ENCODE results near the gene RAB3GAP1. TPM values are rescaled to one million over a fixed set of nuclear protein-coding genes. Genes with fewer than 3 reads are reported as not detected.
"Not testable (repeated sequence)": the region's sequence is repeated elsewhere in the genome, so short reads cannot be mapped to it uniquely, and the experiment has no call there.

RAB3GAP1 gene
- total RNA-seq, 1 experiment from 2014 or later = 84.6 TPM

GRCh38 chr2:135099802-135100483 is 47.9 kb downstream of the RAB3GAP1 start:
- DNase-seq = no peak
- H3K9me2 ChIP-seq (replicated peaks; ENCODE audit: insufficient read depth, low read length) = no peaks in the 10 kb centered on the region
- H2AFZ ChIP-seq (ENCODE audit: low read length) = no peak overlapping the region
- no peak overlapping the region for H3K27ac ChIP-seq (ENCODE audit: low read length)
- H3K36me3 ChIP-seq (ENCODE audit: insufficient read depth, low read length) = peaks cover 52% of the 10 kb centered on the region
- H3K4me2 ChIP-seq (ENCODE audit: low read depth, low read length, poor library complexity, severe bottlenecking) = no peak overlapping the region
- no peak overlapping the region for H3K4me3 ChIP-seq (ENCODE audit: low read length)
- no peaks in the 10 kb centered on the region for H3K4me1 ChIP-seq (ENCODE audit: low read length)
- peaks cover 7% of the 10 kb centered on the region; the same call in 1 of the 2 replicates for H3K9me3 ChIP-seq (ENCODE audit: low read length)
- H3K9ac ChIP-seq (ENCODE audit: low read length) = no peak overlapping the region
- peaks cover 75% of the 10 kb centered on the region for H3K79me2 ChIP-seq (ENCODE audit: low read length)
- H3K27me3 ChIP-seq (ENCODE audit: low read length) = no peaks in the 10 kb centered on the region
- no peaks in the 10 kb centered on the region for H4K20me1 ChIP-seq (ENCODE audit: insufficient read depth, low read depth, low read length)

GRCh38 chr2:135103843-135104242 is 51.8 kb downstream of the RAB3GAP1 start:
- H3K9me3 ChIP-seq (ENCODE audit: low read length) = peaks cover 7% of the 10 kb centered on the region; the same call in 1 of the 2 replicates
- H3K4me1 ChIP-seq (ENCODE audit: low read length) = peaks cover 5% of the 10 kb centered on the region; the same call in 1 of the 2 replicates
- H3K27me3 ChIP-seq (ENCODE audit: low read length) = no peaks in the 10 kb centered on the region
- peaks cover 55% of the 10 kb centered on the region for H3K79me2 ChIP-seq (ENCODE audit: low read length)
- no peak overlapping the region for H2AFZ ChIP-seq (ENCODE audit: low read length)
- no peak overlapping the region for H3K4me2 ChIP-seq (ENCODE audit: low read depth, low read length, poor library complexity, severe bottlenecking)
- no peaks in the 10 kb centered on the region for H3K9me2 ChIP-seq (replicated peaks; ENCODE audit: insufficient read depth, low read length)
- no peak overlapping the region for H3K4me3 ChIP-seq (ENCODE audit: low read length)
- no peak overlapping the region for H3K9ac ChIP-seq (ENCODE audit: low read length)
- no peak overlapping the region for H3K27ac ChIP-seq (ENCODE audit: low read length)
- H3K36me3 ChIP-seq (ENCODE audit: insufficient read depth, low read length) = peaks cover 39% of the 10 kb centered on the region
- DNase-seq = no peak
- no peaks in the 10 kb centered on the region for H4K20me1 ChIP-seq (ENCODE audit: insufficient read depth, low read depth, low read length)

GRCh38 chr2:135105513-135106316 is 53.6 kb downstream of the RAB3GAP1 start:
- not testable (repeated sequence) for H3K9ac ChIP-seq (ENCODE audit: low read length); H3K4me1 ChIP-seq (ENCODE audit: low read length); H3K4me2 ChIP-seq (ENCODE audit: low read depth, low read length, poor library complexity, severe bottlenecking); H3K27ac ChIP-seq (ENCODE audit: low read length); H3K9me3 ChIP-seq (ENCODE audit: low read length); H3K27me3 ChIP-seq (ENCODE audit: low read length); H4K20me1 ChIP-seq (ENCODE audit: insufficient read depth, low read depth, low read length); H2AFZ ChIP-seq (ENCODE audit: low read length); DNase-seq; H3K4me3 ChIP-seq (ENCODE audit: low read length); H3K9me2 ChIP-seq (replicated peaks; ENCODE audit: insufficient read depth, low read length)
- Histone ChIP-seq H3K79me2 (ENCODE audit: low read length) (peaks cover 50% of the 10 kb centered on the region), H3K36me3 (ENCODE audit: insufficient read depth, low read length) (peaks cover 29% of the 10 kb centered on the region)

GRCh38 chr2:135113322-135113721 is 61.2 kb downstream of the RAB3GAP1 start:
- H3K9me3 ChIP-seq (ENCODE audit: low read length) = no peaks in the 10 kb centered on the region
- no peak overlapping the region for H3K9ac ChIP-seq (ENCODE audit: low read length)
- no peaks in the 10 kb centered on the region for H3K27me3 ChIP-seq (ENCODE audit: low read length)
- DNase-seq = no peak
- no peak overlapping the region for H3K4me3 ChIP-seq (ENCODE audit: low read length)
- no peak overlapping the region for H3K4me2 ChIP-seq (ENCODE audit: low read depth, low read length, poor library complexity, severe bottlenecking)
- peaks cover 10% of the 10 kb centered on the region; the same call in 1 of the 2 replicates for H3K4me1 ChIP-seq (ENCODE audit: low read length)
- no peak overlapping the region for H3K27ac ChIP-seq (ENCODE audit: low read length)
- H2AFZ ChIP-seq (ENCODE audit: low read length) = no peak overlapping the region
- H3K36me3 ChIP-seq (ENCODE audit: insufficient read depth, low read length) = peaks cover 9% of the 10 kb centered on the region; the same call in 1 of the 2 replicates
- no peaks in the 10 kb centered on the region for H3K9me2 ChIP-seq (replicated peaks; ENCODE audit: insufficient read depth, low read length)
- peaks cover 35% of the 10 kb centered on the region for H3K79me2 ChIP-seq (ENCODE audit: low read length)
- no peaks in the 10 kb centered on the region for H4K20me1 ChIP-seq (ENCODE audit: insufficient read depth, low read depth, low read length)

GRCh38 chr2:135119582-135119981 is 67.5 kb downstream of the RAB3GAP1 start:
- Histone ChIP-seq H3K9ac (ENCODE audit: low read length) (no peak overlapping the region), H3K27ac (ENCODE audit: low read length) (no peak overlapping the region), H3K4me2 (ENCODE audit: low read depth, low read length, poor library complexity, severe bottlenecking) (no peak overlapping the region), H3K9me3 (ENCODE audit: low read length) (no peaks in the 10 kb centered on the region), H3K4me3 (ENCODE audit: low read length) (no peak overlapping the region), H3K9me2 (replicated peaks; ENCODE audit: insufficient read depth, low read length) (no peaks in the 10 kb centered on the region), H3K27me3 (ENCODE audit: low read length) (no peaks in the 10 kb centered on the region), H2AFZ (ENCODE audit: low read length) (no peak overlapping the region), H3K79me2 (ENCODE audit: low read length) (peaks cover 29% of the 10 kb centered on the region), H4K20me1 (ENCODE audit: insufficient read depth, low read depth, low read length) (no peaks in the 10 kb centered on the region), H3K4me1 (ENCODE audit: low read length) (peaks cover 8% of the 10 kb centered on the region; the same call in 1 of the 2 replicates), H3K36me3 (ENCODE audit: insufficient read depth, low read length) (peaks cover 20% of the 10 kb centered on the region; the same call in 1 of the 2 replicates)
- no peak for DNase-seq

- H3K4me2 ChIP-seq (ENCODE audit: low read depth, low read length, poor library complexity, severe bottlenecking) = no peak overlapping the region
- H3K36me3 ChIP-seq (ENCODE audit: insufficient read depth, low read length) = peaks cover 21% of the 10 kb centered on the region; the same call in 1 of the 2 replicates
- no peaks in the 10 kb centered on the region for H4K20me1 ChIP-seq (ENCODE audit: insufficient read depth, low read depth, low read length)
- no peak overlapping the region for H3K4me3 ChIP-seq (ENCODE audit: low read length)
- H3K9me2 ChIP-seq (replicated peaks; ENCODE audit: insufficient read depth, low read length) = no peaks in the 10 kb centered on the region
- no peak overlapping the region for H3K9ac ChIP-seq (ENCODE audit: low read length)
- no peak overlapping the region for H3K27ac ChIP-seq (ENCODE audit: low read length)
- DNase-seq = no peak
- no peak overlapping the region for H2AFZ ChIP-seq (ENCODE audit: low read length)
- H3K4me1 ChIP-seq (ENCODE audit: low read length) = peaks cover 8% of the 10 kb centered on the region; the same call in 1 of the 2 replicates
- H3K79me2 ChIP-seq (ENCODE audit: low read length) = peaks cover 18% of the 10 kb centered on the region
- no peaks in the 10 kb centered on the region for H3K27me3 ChIP-seq (ENCODE audit: low read length)
- H3K9me3 ChIP-seq (ENCODE audit: low read length) = no peaks in the 10 kb centered on the region
These were observed 69.0 kb downstream of the RAB3GAP1 start for GRCh38 chr2:135121016-135121657.

GRCh38 chr2:135121658-135122039 is 69.6 kb downstream of the RAB3GAP1 start:
- H3K9me3 ChIP-seq (ENCODE audit: low read length); H3K4me3 ChIP-seq (ENCODE audit: low read length); H3K4me2 ChIP-seq (ENCODE audit: low read depth, low read length, poor library complexity, severe bottlenecking); H4K20me1 ChIP-seq (ENCODE audit: insufficient read depth, low read depth, low read length); DNase-seq; H3K27ac ChIP-seq (ENCODE audit: low read length); H2AFZ ChIP-seq (ENCODE audit: low read length); H3K4me1 ChIP-seq (ENCODE audit: low read length); H3K9ac ChIP-seq (ENCODE audit: low read length); H3K9me2 ChIP-seq (replicated peaks; ENCODE audit: insufficient read depth, low read length); H3K27me3 ChIP-seq (ENCODE audit: low read length): not testable (repeated sequence)
- peaks cover 18% of the 10 kb centered on the region for H3K79me2 ChIP-seq (ENCODE audit: low read length)
- peaks cover 26% of the 10 kb centered on the region; the same call in 1 of the 2 replicates for H3K36me3 ChIP-seq (ENCODE audit: insufficient read depth, low read length)
